ENCODE data around the gene CALML4. TPM values are rescaled to one million over a fixed set of nuclear protein-coding genes. Genes with fewer than 3 reads are reported as not detected.

Gene CALML4
- total and polyA plus RNA-seq, 2 donors (not counting 3 experiments of a cell fraction or from before 2014, with no cell fraction given) = 2.6 to 10.1 TPM

DNA sequence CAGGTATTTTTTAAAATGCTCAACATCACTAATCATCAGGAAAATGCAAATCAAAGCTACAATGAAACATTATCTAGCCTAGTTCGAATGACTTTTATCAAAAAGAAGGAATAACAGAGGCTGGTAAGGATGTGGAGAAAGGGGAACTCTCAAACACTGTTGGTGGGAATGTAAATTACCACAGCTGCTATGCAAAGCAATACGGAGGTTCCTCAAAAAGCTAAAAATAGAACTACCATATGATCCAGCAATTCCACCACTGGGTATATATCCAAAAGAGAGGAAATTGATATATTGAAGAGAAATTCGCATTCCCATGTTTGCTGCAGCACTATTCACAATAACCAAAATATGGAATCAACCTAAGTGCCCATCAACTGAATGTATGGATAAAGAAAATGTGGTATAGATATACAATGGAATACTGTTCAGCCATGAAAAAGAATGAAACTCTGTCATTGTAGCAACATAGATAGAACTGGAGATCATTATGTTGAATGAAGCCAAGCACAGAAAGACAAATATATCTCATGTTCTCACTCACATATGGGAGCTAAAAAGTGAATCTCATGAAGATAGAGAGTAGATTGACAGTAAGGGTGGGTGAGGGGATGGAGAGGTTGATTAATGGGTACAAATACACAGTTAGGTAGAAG lies 44.1 kb upstream of the CALML4 start:
- Histone ChIP-seq H3K27me3 (ENCODE audit: control insufficient read depth in 2 of 2, insufficient read depth in 2 of 2, low read length in 2 of 2) (peaks cover 7 to 8% of the 10 kb centered on the region in 2 experiments), H2AFZ (ENCODE audit: low read depth, low read length) (no peak overlapping the region), H3K9me3 (replicated peaks; ENCODE audit: control insufficient read depth, insufficient read depth, low read length) (no peaks in the 10 kb centered on the region), H3K79me2 (ENCODE audit: control insufficient read depth, insufficient read depth, low read length) (no peaks in the 10 kb centered on the region), H3K4me2 (ENCODE audit: insufficient read depth, low read length) (no peak overlapping the region), H3K4me1 (ENCODE audit: control insufficient read depth, extremely low read depth, insufficient read depth, low read length) (no peaks in the 10 kb centered on the region), H3K27ac (ENCODE audit: insufficient read depth, low read depth, low read length) (no peak overlapping the region), H3K9ac (replicated peaks; ENCODE audit: extremely low read depth, insufficient read depth, low read length) (no peak overlapping the region), H4K20me1 (replicated peaks; ENCODE audit: control insufficient read depth, extremely low read depth, insufficient read depth, low read length) (no peaks in the 10 kb centered on the region), H3K4me3 (replicated peaks in 1 of 3; ENCODE audit: insufficient read depth in 1 of 3, low read depth in 1 of 3, low read length in 3 of 3) (no peak overlapping the region), H3K9me1 (replicated peaks; ENCODE audit: control insufficient read depth, extremely low read depth, insufficient read depth, low read length) (no peaks in the 10 kb centered on the region), H3K36me3 (ENCODE audit: control insufficient read depth in 2 of 2, extremely low read depth in 1 of 2, insufficient read depth in 2 of 2, low read length in 2 of 2) (no peaks in the 10 kb centered on the region)
- DNase-seq (ENCODE audit: low read depth, low spot score) (no peak), FAIRE-seq (no peak)
- ChIA-PET POLR2A (no interaction called here), CTCF (interaction anchor here (5.5 kb wide), 1 partner anchor 57 kb away, joined by 233 read pairs; no protein-coding TSS in a partner anchor)
- intact Hi-C loops (cut with micrococcal nuclease) = no loop called here
- BruUV-seq (replicated peaks) = no TSS peak
- dilution Hi-C loops (cut with MboI; ENCODE audit: extremely low pct_ligation_motif_present, low sequenced_read_pairs) = no loop called here
- TF ChIP-seq POLR2AphosphoS5 (IDR thresholded peaks at IDR 0.05; ENCODE audit: insufficient read depth, low read depth, low read length) (no peak), FOS (IDR thresholded peaks at IDR 0.05; ENCODE audit: borderline replicate concordance, insufficient read depth, low read length) (no peak), JUN (IDR thresholded peaks at IDR 0.05; ENCODE audit: borderline replicate concordance, insufficient read depth, insufficient read length, low read depth) (no peak), GATA2 (IDR thresholded peaks at IDR 0.05; ENCODE audit: insufficient read depth, insufficient read length, low read depth, low read length) (no peak), POLR2A (IDR thresholded peaks at IDR 0.05; ENCODE audit: low read depth, low read length) (no peak), EZH2 (IDR thresholded peaks at IDR 0.05; ENCODE audit: borderline replicate concordance, low read depth, low read length, severe bottlenecking) (no peak), MYC (IDR thresholded peaks at IDR 0.05; ENCODE audit: low read depth, low read length) (no peak)
- TF ChIP-seq, protein P1, sequence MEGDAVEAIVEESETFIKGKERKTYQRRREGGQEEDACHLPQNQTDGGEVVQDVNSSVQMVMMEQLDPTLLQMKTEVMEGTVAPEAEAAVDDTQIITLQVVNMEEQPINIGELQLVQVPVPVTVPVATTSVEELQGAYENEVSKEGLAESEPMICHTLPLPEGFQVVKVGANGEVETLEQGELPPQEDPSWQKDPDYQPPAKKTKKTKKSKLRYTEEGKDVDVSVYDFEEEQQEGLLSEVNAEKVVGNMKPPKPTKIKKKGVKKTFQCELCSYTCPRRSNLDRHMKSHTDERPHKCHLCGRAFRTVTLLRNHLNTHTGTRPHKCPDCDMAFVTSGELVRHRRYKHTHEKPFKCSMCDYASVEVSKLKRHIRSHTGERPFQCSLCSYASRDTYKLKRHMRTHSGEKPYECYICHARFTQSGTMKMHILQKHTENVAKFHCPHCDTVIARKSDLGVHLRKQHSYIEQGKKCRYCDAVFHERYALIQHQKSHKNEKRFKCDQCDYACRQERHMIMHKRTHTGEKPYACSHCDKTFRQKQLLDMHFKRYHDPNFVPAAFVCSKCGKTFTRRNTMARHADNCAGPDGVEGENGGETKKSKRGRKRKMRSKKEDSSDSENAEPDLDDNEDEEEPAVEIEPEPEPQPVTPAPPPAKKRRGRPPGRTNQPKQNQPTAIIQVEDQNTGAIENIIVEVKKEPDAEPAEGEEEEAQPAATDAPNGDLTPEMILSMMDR (IDR thresholded peaks at IDR 0.05; ENCODE audit: extremely low read depth in 1 of 2, insufficient read depth in 1 of 2, low read depth in 1 of 2, low read length in 2 of 2) = no peak
- TF ChIP-seq, protein P2, sequence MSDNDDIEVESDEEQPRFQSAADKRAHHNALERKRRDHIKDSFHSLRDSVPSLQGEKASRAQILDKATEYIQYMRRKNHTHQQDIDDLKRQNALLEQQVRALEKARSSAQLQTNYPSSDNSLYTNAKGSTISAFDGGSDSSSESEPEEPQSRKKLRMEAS (IDR thresholded peaks at IDR 0.05; ENCODE audit: insufficient read depth, insufficient read length) = no peak

Data from endothelial cell of umbilical vein (primary cell).